Activated CD4-positive, alpha-beta T cell treated with anti-CD3 and anti-CD28 coated beads for 36 hours (primary cell): Measurements from ENCODE around the gene TUG1. TPM values are rescaled to one million over a fixed set of nuclear protein-coding genes. Genes with fewer than 3 reads are reported as not detected.

Experiments used
- ATAC-seq: fragments of 200-7000 bp; cut with Tn5 transposase; one replicate; pipeline ENCODE4 v1.10.0; 2021; ENCODE audit warnings: mild to moderate bottlenecking, moderate library complexity
- CTCF ChIA-PET: fragments of 350-600 bp; sonication (Branson Sonifier 250); formaldehyde crosslinking; loops from one replicate; lab custom pipeline; 2021; ENCODE audit warnings: antibody characterized with exemption; lab: Charles Lee
- POLR2A ChIA-PET: fragments of 350-600 bp; sonication (Branson Sonifier 250); formaldehyde crosslinking; loops from one replicate; lab custom pipeline; 2021; ENCODE audit warnings: antibody characterized with exemption, inconsistent platforms; lab: Charles Lee
- DNase-seq: peaks from one replicate; pipeline ENCODE4 v3.0.0-alpha.2; 2020
- H3K27ac Mint-ChIP-seq: one replicate; pipeline ENCODE4 v1.8.0; 2021; ENCODE audit warnings: mixed read lengths
- H3K27me3 Mint-ChIP-seq: one replicate; pipeline ENCODE4 v1.8.0; 2021; ENCODE audit warnings: mixed read lengths
- H3K36me3 Mint-ChIP-seq: one replicate; pipeline ENCODE4 v1.8.0; 2021; ENCODE audit warnings: low read depth, mixed read lengths
- H3K4me1 Mint-ChIP-seq: one replicate; pipeline ENCODE4 v1.8.0; 2021; ENCODE audit warnings: mixed read lengths
- H3K4me3 Mint-ChIP-seq: one replicate; pipeline ENCODE4 v1.8.0; 2021; ENCODE audit warnings: mild to moderate bottlenecking, moderate library complexity, mixed read lengths
- H3K9me3 Mint-ChIP-seq: one replicate; pipeline ENCODE4 v1.8.0; 2021; ENCODE audit warnings: low read depth, mixed read lengths
- intact Hi-C, 2 experiments: fragments of 100-400 bp; cut with DNase I in 1 of 2; cut with micrococcal nuclease in 1 of 2; formaldehyde crosslinking; loops; one replicate each; pipeline versions ENCODE4 v1.14.2 to v1.15.1; 2022 to 2024; cut with DNase I, micrococcal nuclease
- total RNA-seq, 2 experiments: library from RNA; stranded (reverse); gene quantifications; one replicate each; pipeline ENCODE4 v1.2.3, GENCODE V29; 2021

TUG1 gene
- total RNA-seq, 2 experiments from 2014 or later, result 46.8 to 56.4 TPM

DNA sequence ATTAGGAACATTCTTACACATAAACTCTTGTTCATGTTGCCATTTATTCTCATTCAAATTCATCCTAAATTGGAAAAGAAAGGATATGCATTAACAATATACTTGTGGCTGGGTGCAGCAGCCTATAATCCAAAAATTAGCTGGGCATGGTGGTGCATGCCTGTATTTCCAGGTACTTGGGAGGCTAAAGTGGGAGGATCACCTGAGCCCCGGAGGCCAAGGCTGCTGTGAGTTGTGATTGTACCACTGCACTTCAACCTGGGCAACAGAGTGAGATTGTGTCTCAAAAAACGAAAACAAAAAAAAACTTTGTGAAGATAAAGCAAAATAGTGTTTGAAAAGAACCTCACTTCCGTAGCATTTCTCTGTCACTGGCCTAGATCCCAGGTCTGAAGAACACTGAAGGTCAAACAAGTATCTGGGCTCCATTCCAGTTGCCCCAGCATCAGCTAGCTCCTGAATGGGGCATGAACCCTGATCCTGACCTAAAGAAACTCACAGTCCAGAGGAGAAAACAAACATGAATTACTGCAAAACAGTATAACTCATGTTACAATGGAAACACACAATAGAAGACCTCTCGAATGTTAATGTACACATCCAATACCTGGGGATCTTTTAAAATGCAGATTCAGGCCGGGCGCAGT lies 32.2 kb downstream of the TUG1 start:
- no peak for DNase-seq
- H3K27me3 Mint-ChIP-seq, result peaks cover 2% of the 10 kb centered on the region
- no peaks in the 10 kb centered on the region for H3K36me3 Mint-ChIP-seq
- ATAC-seq, result no peak
- POLR2A ChIA-PET, result no interaction called here
- CTCF ChIA-PET, result no interaction called here
- H3K9me3 Mint-ChIP-seq, result peaks cover 6% of the 10 kb centered on the region
- H3K4me1 Mint-ChIP-seq, result no peaks in the 10 kb centered on the region
- H3K27ac Mint-ChIP-seq, result no peak overlapping the region
- intact Hi-C loops, result no loop called here
- no peak overlapping the region for H3K4me3 Mint-ChIP-seq

DNA sequence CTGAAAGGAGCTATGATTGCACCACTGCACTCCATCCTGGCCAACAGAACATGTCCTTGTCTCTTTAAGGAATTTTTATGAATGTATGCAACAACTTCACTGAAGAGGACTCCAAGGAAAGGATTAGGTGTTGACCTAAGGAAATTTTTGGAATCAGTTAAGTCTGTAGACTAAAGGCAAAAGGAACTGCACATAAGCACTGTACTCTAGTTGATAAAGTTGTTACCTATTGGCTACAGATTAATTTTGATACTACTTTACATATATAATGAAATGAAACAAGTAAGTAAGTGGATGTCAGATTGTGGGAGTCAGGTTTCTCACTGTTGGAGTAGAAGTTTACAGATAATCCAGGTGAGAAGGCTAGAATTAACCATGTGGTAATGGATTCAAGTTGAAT lies 36.5 kb downstream of the TUG1 start:
- POLR2A ChIA-PET, result no interaction called here
- no peak overlapping the region for H3K4me3 Mint-ChIP-seq
- DNase-seq, result no peak
- CTCF ChIA-PET, result no interaction called here
- no peaks in the 10 kb centered on the region for H3K36me3 Mint-ChIP-seq
- peaks cover 9% of the 10 kb centered on the region for H3K9me3 Mint-ChIP-seq
- H3K4me1 Mint-ChIP-seq, result no peaks in the 10 kb centered on the region
- no peak overlapping the region for H3K27ac Mint-ChIP-seq
- H3K27me3 Mint-ChIP-seq, result peaks cover 2% of the 10 kb centered on the region
- intact Hi-C loops, result no loop called here
- ATAC-seq, result no peak

DNA sequence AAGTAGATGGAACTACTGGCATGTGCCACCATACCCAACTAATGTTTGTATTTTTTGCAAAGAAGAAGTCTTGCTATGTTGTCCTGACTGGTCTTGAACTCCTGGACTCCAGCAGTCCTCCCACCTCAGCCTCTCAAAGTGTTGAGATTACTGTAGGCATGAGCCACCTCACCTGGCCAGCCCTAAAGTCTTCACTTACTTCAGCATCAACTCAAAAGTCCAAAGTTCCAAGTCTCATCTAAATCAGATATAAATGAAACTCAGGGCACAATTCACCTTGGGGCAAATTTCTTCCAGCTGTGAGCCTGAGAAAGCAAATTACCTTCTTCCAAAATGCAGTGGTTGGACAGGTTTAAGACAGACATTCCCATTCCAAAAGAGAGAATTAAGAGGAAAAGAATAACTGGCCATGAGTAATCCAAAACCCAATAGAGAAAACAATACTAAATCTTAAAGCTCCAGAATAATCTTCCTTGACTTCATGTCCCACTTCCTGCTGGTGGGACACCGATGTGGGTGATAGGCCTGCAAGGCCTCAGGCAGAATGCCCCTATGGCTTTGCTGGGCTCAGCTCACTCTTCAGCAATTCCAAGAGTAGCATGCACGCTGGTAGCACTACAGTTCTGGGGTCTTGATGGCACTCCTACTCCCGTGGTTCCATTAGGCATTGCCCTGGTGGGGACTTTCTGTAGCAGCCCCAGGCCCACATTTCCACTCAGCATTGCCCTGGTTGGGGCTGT lies 50.3 kb downstream of the TUG1 start:
- no peak overlapping the region for H3K27ac Mint-ChIP-seq
- CTCF ChIA-PET, result no interaction called here

DNA sequence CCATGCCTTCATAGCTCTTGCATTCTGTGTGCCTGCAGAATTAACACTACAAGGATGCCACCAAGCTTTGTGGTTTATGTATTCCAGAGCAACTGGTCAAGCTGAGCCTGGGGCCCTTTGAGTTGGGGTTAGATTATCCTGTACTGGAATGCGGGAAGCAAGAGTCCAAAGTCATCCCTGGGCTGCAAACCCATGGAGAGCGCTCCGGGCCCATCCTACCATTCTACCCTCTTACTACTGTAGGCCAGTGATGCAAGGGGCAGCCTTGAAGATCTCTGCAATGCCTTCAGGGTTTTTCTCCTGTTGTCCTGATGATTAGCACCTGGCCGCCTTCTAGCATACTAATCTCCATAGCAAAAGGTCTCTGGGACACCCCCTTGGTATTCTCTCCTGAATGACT lies 51.3 kb downstream of the TUG1 start:
- no peaks in the 10 kb centered on the region for H3K27me3 Mint-ChIP-seq
- H3K9me3 Mint-ChIP-seq, result no peaks in the 10 kb centered on the region
- no peak overlapping the region for H3K27ac Mint-ChIP-seq
- ATAC-seq, result no peak
- H3K36me3 Mint-ChIP-seq, result no peaks in the 10 kb centered on the region
- ChIA-PET CTCF (no interaction called here), POLR2A (no interaction called here)
- no peak overlapping the region for H3K4me3 Mint-ChIP-seq
- no peak for DNase-seq
- H3K4me1 Mint-ChIP-seq, result no peaks in the 10 kb centered on the region
- intact Hi-C loops, result no loop called here

More for the DNA sequence above, 50.3 kb downstream of the TUG1 start:
- intact Hi-C loops, result no loop called here
- no peaks in the 10 kb centered on the region for H3K36me3 Mint-ChIP-seq
- peaks cover 2% of the 10 kb centered on the region for H3K27me3 Mint-ChIP-seq
- H3K9me3 Mint-ChIP-seq, result no peaks in the 10 kb centered on the region
- no peaks in the 10 kb centered on the region for H3K4me1 Mint-ChIP-seq
- DNase-seq, result no peak
- ATAC-seq, result no peak
- POLR2A ChIA-PET, result no interaction called here
- H3K4me3 Mint-ChIP-seq, result no peak overlapping the region

DNA sequence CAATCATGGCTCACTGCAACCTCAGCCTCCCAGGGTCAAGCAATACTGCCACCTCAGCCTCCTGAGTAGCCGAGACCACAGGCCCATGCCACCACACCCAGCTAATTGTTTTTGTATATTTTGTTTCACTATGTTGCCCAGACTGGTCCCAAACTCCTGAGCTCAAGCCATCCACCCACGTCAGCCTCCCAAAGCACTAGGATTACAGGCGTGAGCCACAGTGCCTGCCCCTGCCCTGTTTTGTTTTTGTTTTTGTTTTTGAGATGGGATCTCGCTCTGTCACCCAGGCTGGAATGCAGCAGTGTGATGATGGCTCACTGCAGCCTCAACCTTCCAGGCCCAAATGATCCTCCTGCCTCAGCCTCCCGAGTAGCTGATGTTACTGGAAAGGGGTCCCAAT lies 53.5 kb downstream of the TUG1 start:
- no peak for DNase-seq

More for the DNA sequence above, 53.5 kb downstream of the TUG1 start:
- Mint-ChIP-seq H3K27me3 (no peaks in the 10 kb centered on the region), H3K27ac (no peak overlapping the region), H3K36me3 (no peaks in the 10 kb centered on the region), H3K4me3 (no peak overlapping the region), H3K9me3 (no peaks in the 10 kb centered on the region), H3K4me1 (no peaks in the 10 kb centered on the region)
- ChIA-PET CTCF (interaction anchor here (0.7 to 0.8 kb wide), 2 partner anchors 413 to 1559 kb away, joined by 3 read pairs; no protein-coding TSS in a partner anchor), POLR2A (no interaction called here)
- intact Hi-C loops, result no loop called here
- no peak for ATAC-seq

Other genes starting within 250 kb of the TUG1 start
- gene MORC2, start 491 bp upstream of the TUG1 start, total RNA-seq, result 10 to 100 TPM; 24.0 to 24.1 TPM
- gene SMTN, start 112.1 kb downstream of the TUG1 start, total RNA-seq, result 10 to 100 TPM; 40.1 to 45.8 TPM
- 10 to 100 TPM in 1 of 2 experiments, 1 to 10 TPM in 1; 8.8 to 12.2 TPM for gene SELENOM, start 138.3 kb downstream of the TUG1 start, total RNA-seq
- under 1 TPM; 0.11 to 0.23 TPM for gene INPP5J, start 153.7 kb downstream of the TUG1 start, total RNA-seq
- not detected for gene PLA2G3, start 171.2 kb downstream of the TUG1 start, total RNA-seq
- gene RNF185, start 190.9 kb downstream of the TUG1 start, total RNA-seq, result 10 to 100 TPM; 15.7 to 16.1 TPM
- gene LIMK2, start 243.0 kb downstream of the TUG1 start, total RNA-seq, result 10 to 100 TPM; 31.8 to 34.4 TPM